GM12801 (cell line): ENCODE data around the gene USP43.
A peak's percentile ranks its signal among the peaks of the same experiment; 100 is the strongest.

Source experiments
- CTCF ChIP-seq: IDR thresholded peaks from one replicate; pipeline ENCODE4 v1.5.1; 2011; ENCODE audit warnings: control low read depth; ENCODE audit not compliant: insufficient read length; ENCODE audit errors: extremely low read depth

USP43 gene

DNA sequence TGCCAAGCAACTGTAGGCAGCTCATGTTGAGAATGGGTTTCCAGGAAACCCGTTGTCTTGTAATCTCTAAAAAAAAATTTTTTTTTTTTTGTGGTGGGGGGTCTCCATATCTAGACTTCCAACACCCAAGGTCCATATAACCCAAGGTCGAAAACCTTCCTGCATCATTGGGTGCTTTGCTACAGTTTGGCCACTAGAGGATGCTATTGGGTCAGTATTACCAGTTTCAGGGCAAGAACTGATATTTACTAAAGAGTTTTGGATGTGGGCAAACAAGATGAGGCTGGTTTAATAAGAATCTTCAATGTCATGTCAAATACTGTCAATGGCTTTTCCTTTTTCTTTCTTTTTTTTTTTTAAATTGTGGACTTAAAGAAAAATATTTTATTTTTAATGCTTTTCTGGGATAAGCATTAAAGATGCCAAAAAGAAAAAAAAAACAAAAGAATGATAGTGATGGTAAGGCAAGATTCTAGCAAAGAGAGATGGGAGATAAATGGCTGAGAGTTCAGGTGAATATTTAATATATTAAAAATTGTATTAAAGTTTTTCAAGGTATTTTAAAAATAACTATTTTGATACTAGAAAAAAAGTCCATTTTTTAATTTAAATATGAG is 83.8 kb downstream of the USP43 start:
- TF ChIP-seq CTCF = peak; percentile 98

DNA sequence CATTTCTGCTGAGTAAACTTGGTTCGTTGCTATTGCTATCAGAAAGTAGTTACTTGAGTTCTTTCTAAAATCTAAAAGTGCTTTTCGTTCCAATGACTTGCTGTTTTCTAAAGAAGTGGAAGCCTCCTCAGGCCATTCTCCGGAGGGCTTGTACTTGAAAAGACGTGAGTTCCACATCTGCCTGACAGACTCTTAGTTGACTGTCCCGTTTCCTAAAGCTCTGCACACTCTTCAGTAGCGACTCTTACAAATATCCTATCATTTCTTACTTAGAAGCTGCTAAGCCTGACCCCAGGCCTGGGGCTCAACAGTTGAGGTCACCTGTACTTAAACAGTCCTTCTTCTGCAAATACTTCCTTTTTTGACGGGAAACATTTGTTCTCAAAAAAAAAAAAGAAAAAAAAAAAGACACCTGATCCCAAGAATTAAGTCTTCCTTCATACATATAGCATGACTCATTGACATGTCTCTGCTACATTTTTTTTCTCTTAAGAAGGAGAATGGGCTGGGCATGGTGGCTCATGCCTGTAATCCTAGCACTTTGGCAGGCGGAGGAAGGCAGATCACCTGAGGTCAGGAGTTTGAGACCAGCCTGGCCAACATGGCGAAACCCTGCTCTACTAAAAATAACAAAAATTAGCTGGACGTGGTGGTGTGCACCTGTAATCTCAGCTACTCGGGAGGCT is 84.6 kb downstream of the USP43 start:
- no peak for TF ChIP-seq CTCF

DNA sequence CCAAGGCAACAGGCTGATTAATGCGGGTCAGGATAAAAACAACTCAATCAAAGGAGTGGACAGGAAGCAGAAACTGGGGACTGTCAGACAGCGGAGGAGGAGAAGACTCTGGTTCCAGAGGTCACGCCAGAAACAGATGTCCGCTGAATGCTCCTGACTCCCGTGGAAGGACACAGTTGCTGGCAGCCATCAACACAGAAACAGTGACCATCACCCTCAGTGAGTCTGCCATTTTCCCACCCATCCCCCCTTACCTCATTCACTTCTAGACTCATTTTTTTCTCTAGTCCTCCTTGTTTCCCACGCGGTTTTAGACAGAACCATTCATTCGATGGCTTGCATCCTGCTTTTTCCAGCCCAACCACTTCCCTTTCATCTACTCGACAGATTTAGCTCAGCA is 105.2 kb downstream of the USP43 start:
- TF ChIP-seq CTCF = no peak

DNA sequence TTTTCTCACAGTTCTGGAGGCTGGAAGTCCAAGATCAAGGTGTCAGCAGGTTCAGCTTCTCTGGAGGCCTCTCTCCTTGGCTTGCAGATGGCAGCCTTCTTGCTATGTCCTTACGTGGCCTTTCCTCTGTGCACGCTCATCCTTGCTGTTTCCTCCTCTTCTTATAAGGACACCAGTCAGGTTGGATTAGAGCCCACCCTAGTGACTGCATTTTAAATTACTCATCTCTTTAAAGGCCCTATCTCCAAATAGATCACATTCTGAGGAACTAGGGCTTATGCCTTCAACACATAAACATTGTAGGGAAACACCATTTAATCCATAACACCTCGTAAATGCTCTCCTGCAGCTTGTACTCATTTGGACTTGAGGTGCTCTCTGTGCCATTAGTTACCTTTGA is 109.8 kb downstream of the USP43 start:
- no peak for TF ChIP-seq CTCF

DNA sequence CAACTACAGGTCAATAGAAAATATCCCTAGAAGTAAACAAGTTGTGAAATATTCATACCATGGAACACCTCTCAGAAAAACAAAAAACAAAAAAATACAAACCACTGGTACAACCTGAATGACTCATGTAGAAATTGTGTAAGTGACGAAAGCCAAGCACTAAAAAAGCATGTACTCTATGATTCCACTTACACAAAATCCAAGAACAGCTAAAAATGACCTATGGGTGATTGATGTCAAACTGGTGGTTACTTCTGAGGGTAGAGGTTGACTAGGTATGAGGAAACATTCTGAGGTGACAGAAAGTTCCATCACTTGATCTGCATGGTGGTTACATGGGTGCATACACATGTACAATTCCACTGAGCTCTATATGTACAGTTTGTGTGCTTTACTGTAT is 114.9 kb downstream of the USP43 start:
- no peak for TF ChIP-seq CTCF

DNA sequence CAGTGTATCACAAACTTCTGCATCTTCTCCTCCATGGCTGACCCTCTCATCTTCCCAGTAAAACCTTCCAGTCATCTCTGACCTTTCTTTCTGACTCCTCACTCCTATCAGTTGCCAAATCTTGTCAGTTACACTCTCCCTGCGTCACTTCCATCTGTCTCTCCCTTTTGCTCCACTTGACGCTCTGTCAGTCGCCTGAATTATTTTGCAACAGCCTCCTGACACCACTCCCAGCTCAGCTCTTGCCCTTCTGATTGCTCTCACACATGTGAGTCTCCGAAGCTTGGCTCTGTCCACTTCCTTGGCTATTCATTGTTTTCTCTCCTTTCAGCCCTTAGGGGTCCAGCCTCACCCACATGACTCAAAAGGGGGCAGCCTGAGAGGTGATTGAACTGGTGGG is 118.3 kb downstream of the USP43 start:
- TF ChIP-seq CTCF = no peak

- no peak for TF ChIP-seq CTCF
Measured at GRCh38 chr17:9765322-9765721, 120.0 kb downstream of the USP43 start.
